ACC112 (cell line): ENCODE results near the gene AUTS2.

Source experiments
- H2AFZ ChIP-seq: fragments of 200-600 bp; sonication (generic); one replicate; pipeline ENCODE4 v1.6.0; 2017; ENCODE audit warnings: antibody characterized with exemption, low read length; ENCODE audit not compliant: unreplicated experiment
- H3K27ac ChIP-seq: fragments of 200-600 bp; sonication (generic); 2 replicates; pipeline ENCODE4 v1.5.1; 2014; ENCODE audit warnings: low read depth, mild to moderate bottlenecking, antibody characterized with exemption, low read length, moderate library complexity
- H3K27me3 ChIP-seq: fragments of 200-600 bp; sonication (generic); 2 replicates; pipeline ENCODE4 v1.6.1; 2014; ENCODE audit warnings: mild to moderate bottlenecking, antibody characterized with exemption, low read length, moderate library complexity, mixed read lengths; ENCODE audit not compliant: insufficient read depth
- H3K36me3 ChIP-seq: fragments of 200-600 bp; sonication (generic); 2 replicates; pipeline ENCODE4 v1.6.1; 2016; ENCODE audit warnings: mild to moderate bottlenecking, antibody characterized with exemption, low read length, moderate library complexity, mixed read lengths; ENCODE audit not compliant: insufficient read depth
- H3K4me1 ChIP-seq: fragments of 200-600 bp; sonication (generic); one replicate; pipeline ENCODE4 v1.6.1; 2016; ENCODE audit warnings: low read length, mixed read lengths; ENCODE audit not compliant: insufficient read depth, unreplicated experiment, control insufficient read depth
- H3K4me3 ChIP-seq: fragments of 200-600 bp; sonication (generic); 2 replicates; pipeline ENCODE4 v1.5.1; 2014; ENCODE audit warnings: mild to moderate bottlenecking, low read depth, low read length
- H3K79me2 ChIP-seq: fragments of 200-600 bp; sonication (generic); one replicate; pipeline ENCODE4 v1.6.0; 2016; ENCODE audit warnings: low read length; ENCODE audit not compliant: control insufficient read depth, unreplicated experiment, insufficient read depth

Gene AUTS2

DNA sequence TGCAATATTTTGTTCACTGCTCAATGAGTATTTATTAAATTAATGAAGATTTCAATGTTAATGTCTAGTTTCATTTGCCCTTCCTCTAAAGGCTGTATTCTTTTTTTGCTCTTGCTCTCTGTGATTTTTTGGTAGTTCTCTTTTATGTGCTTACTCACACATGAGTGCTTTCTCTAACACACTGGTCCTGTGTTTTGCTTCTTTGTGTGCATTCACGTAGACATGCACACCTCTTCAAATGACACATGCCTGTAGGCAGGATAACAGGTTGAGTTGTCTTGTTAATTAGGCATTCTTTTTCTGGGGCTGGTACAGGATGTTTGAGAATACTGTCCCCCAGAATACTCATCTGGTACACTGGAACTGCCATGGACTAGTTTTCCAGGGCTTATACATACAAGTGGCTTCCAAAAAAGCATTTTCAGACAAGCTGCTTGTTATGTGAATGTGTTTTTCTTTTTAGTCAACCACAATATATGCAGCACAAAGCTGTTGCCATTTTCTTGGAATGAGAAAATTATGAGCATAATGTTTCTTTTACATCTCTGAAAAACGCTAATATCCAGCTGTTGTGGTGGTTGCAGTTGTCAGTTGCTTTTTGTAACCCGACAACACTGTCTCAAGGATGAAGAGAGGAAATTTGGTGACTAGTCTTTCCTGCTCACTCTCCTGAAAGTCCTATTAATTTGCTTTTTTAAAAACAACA, 416.4 kb downstream of the AUTS2 start:
- Histone ChIP-seq H3K27me3 (no peaks in the 10 kb centered on the region), H2AFZ (no peak overlapping the region), H3K36me3 (no peaks in the 10 kb centered on the region), H3K4me1 (no peaks in the 10 kb centered on the region), H3K4me3 (no peak overlapping the region), H3K79me2 (no peaks in the 10 kb centered on the region), H3K27ac (no peak overlapping the region)

DNA sequence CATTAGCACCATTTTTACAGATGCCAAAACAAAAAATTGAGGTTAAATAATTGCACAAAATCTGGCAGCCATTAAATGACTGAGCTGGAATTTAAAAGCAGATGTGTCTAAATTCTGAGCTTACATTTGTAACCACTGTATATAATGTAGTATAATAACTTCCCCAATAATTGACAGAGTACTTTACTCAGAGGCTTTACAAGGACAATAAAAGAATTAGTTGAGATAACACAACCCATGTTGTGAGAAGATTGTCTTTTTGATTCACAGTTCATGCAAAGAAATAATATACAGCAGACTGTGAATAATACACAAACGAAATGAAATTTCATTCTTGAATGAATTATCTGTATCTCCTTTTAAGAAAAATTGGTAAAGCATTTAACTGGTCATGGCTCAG, 417.1 kb downstream of the AUTS2 start:
- H3K27me3 ChIP-seq = no peaks in the 10 kb centered on the region
- no peak overlapping the region for H3K27ac ChIP-seq
- H3K4me3 ChIP-seq = no peak overlapping the region
- H3K79me2 ChIP-seq = no peaks in the 10 kb centered on the region
- H2AFZ ChIP-seq = no peak overlapping the region
- no peaks in the 10 kb centered on the region for H3K4me1 ChIP-seq
- H3K36me3 ChIP-seq = no peaks in the 10 kb centered on the region

- no peaks in the 10 kb centered on the region for H3K79me2 ChIP-seq
- H2AFZ ChIP-seq = no peak overlapping the region
- no peaks in the 10 kb centered on the region for H3K4me1 ChIP-seq
- no peaks in the 10 kb centered on the region for H3K36me3 ChIP-seq
- H3K4me3 ChIP-seq = no peak overlapping the region
- no peak overlapping the region for H3K27ac ChIP-seq
- no peaks in the 10 kb centered on the region for H3K27me3 ChIP-seq
Measured at GRCh38 chr7:70016044-70016770, 417.9 kb downstream of the AUTS2 start.

DNA sequence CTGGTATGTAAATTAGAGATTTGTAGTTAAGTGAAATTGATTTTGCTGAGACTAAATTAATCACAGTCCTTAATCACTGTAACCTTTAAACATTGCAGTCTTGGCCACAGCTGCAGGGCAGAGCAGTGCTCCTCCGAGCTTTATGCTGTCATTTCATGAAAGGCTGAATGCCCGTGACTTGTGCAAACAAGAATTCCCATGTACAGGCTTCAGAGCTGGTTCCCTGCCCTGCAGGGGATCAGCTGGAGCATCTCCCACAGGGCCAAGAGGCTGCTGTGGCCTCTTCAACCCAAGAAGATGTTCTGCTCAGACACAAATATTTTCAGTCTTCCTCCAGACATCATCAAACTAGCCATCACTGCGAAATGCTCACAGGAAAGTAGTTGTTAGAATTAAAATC, 419.1 kb downstream of the AUTS2 start:
- H3K27me3 ChIP-seq = no peaks in the 10 kb centered on the region
- H3K4me3 ChIP-seq = no peak overlapping the region
- H3K36me3 ChIP-seq = no peaks in the 10 kb centered on the region
- no peaks in the 10 kb centered on the region for H3K4me1 ChIP-seq
- no peaks in the 10 kb centered on the region for H3K79me2 ChIP-seq
- H3K27ac ChIP-seq = no peak overlapping the region
- H2AFZ ChIP-seq = no peak overlapping the region

- H3K36me3 ChIP-seq = no peaks in the 10 kb centered on the region
- no peak overlapping the region for H2AFZ ChIP-seq
- H3K27me3 ChIP-seq = no peaks in the 10 kb centered on the region
- no peaks in the 10 kb centered on the region for H3K4me1 ChIP-seq
- H3K27ac ChIP-seq = no peak overlapping the region
- H3K4me3 ChIP-seq = no peak overlapping the region
- H3K79me2 ChIP-seq = no peaks in the 10 kb centered on the region
Measured at GRCh38 chr7:70018700-70019099, 420.4 kb downstream of the AUTS2 start.

DNA sequence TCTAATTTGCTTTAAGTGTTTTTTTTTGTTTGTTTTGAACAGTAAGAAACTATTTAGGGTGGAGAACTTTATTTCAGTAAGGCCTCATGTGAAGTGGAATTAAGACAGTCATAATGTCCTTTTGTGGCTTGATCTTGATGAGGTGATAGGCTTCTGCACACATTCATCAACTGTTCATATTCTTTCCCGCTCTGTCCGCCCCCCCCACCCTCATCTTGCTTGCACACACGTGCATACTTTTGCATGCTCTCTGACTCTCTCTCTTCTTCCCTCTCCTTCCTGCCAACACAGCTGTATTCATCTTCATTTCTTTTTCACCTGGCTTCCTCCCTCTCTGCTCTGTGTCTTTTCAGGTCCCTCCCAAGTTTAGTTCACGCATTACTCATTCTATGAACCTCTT, 429.6 kb downstream of the AUTS2 start:
- Histone ChIP-seq H3K4me3 (no peak overlapping the region), H3K4me1 (no peaks in the 10 kb centered on the region), H3K79me2 (no peaks in the 10 kb centered on the region), H3K36me3 (no peaks in the 10 kb centered on the region), H3K27ac (no peak overlapping the region), H2AFZ (no peak overlapping the region), H3K27me3 (no peaks in the 10 kb centered on the region)

DNA sequence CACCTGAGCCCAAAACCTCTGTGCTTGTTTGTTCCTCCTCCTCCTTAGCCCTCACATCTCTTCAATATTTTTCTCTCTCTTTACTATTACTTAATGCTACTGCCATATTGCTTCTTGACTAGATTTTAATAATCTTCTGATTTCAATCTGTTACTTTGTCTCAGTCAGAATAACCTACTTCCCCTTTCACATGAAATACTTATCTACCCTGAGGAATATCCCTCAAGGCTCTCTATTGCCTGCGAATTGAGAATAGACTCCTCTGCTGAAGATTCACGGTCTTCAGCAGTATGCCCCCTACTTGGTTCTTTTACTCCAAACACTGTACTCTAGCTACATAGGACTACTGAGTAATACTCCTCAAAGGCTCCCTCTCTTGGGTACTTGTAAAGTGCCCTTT, 430.3 kb downstream of the AUTS2 start:
- Histone ChIP-seq H2AFZ (no peak overlapping the region), H3K4me1 (no peaks in the 10 kb centered on the region), H3K79me2 (no peaks in the 10 kb centered on the region)

DNA sequence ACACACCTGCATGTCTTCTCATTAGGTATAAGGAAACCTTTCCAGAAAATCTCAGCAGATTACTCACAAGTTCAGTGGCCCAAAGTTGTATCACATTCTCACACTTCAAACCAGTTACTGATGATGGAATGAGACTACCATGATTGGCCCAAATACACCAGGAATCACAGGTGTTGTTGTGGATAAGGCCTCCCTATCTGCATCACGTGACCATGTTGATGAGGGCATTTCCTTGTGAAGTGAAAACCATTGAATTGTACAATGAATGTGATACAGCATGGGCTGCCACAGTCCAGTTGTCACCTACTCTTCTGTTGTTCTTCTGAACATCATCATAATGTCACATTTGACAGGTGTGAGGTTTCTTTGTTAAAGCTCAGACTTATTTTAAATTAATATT, 431.7 kb downstream of the AUTS2 start:
- H2AFZ ChIP-seq = no peak overlapping the region
- no peaks in the 10 kb centered on the region for H3K79me2 ChIP-seq
- no peak overlapping the region for H3K4me3 ChIP-seq
- H3K4me1 ChIP-seq = no peaks in the 10 kb centered on the region
- no peak overlapping the region for H3K27ac ChIP-seq
- no peaks in the 10 kb centered on the region for H3K27me3 ChIP-seq
- no peaks in the 10 kb centered on the region for H3K36me3 ChIP-seq

More for the DNA sequence above, 430.3 kb downstream of the AUTS2 start:
- no peaks in the 10 kb centered on the region for H3K27me3 ChIP-seq
- no peak overlapping the region for H3K27ac ChIP-seq
- no peak overlapping the region for H3K4me3 ChIP-seq
- no peaks in the 10 kb centered on the region for H3K36me3 ChIP-seq

DNA sequence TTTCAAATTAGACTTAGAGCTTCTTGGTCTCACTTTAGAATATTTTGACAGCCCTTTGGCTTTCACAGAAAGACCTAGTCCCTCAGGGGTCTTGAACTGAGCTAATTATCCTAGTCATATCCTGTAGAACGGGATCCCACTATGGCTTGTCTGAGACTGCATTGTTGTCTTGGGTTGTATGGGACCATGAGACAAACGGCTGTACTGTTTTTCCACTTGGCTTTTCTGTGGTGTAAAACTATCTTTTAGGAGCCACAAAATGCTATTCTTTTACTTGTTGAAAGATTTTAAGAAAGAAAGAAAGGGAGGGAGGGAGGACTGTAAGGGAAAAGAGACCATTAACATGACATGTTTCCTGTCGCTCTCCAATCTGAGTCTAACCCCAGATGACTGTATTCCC, 432.5 kb downstream of the AUTS2 start:
- Histone ChIP-seq H3K36me3 (no peaks in the 10 kb centered on the region), H3K4me1 (no peaks in the 10 kb centered on the region), H3K79me2 (no peaks in the 10 kb centered on the region), H2AFZ (no peak overlapping the region), H3K27ac (no peak overlapping the region), H3K27me3 (no peaks in the 10 kb centered on the region), H3K4me3 (no peak overlapping the region)

DNA sequence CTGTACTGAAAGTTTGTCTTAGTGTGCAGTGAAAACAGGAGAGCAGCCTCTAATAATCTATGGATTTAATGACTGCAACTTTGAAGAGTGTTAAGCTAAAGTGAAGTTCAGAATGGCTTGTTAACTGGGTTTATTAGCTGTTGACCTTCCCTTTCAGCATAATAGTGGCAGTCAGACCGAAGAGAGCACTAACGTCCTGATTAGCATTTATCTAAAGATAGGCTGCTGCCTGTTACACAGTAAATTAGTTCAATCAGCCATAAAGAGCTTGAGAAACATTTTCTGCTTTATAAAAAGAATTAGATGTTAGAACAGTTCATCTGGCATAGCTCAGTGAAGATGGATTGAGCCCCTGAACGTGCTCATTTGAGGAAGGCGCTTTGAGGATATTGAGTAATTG, 433.0 kb downstream of the AUTS2 start:
- Histone ChIP-seq H3K36me3 (no peaks in the 10 kb centered on the region), H3K27ac (no peak overlapping the region), H3K27me3 (no peaks in the 10 kb centered on the region), H2AFZ (no peak overlapping the region), H3K79me2 (no peaks in the 10 kb centered on the region), H3K4me1 (no peaks in the 10 kb centered on the region), H3K4me3 (no peak overlapping the region)

DNA sequence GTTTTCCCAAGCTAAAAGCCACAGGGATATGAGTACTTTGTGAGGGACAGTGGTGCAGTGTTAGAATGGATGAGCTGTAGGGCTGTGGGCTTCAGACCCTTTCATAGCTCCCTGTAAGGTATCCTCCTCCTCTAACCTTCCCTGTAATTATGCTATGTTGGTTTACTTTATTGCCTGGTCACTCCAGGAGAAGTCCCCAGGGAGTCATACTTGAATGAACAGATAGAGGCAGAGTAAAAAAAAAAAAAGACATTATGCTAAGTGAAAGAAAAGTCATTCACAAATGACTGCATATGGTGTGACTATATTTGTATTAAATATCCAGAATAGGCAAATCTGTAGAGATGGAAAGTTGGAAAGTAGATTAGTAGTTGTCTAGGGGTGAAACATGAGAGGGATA, 434.4 kb downstream of the AUTS2 start:
- Histone ChIP-seq H3K36me3 (no peaks in the 10 kb centered on the region), H2AFZ (no peak overlapping the region), H3K27ac (no peak overlapping the region), H3K79me2 (no peaks in the 10 kb centered on the region), H3K4me1 (no peaks in the 10 kb centered on the region), H3K27me3 (no peaks in the 10 kb centered on the region), H3K4me3 (no peak overlapping the region)
